Fibroblast of mammary gland (primary cell): Measurements from ENCODE around the gene CACNA1E.

ENCODE experiments used
- DNase-seq: peaks from one replicate; pipeline ENCODE4 v3.0.0-alpha.2; 2010; ENCODE audit warnings: low read depth
- H3K4me3 ChIP-seq: 2 replicates; pipeline ENCODE4 v1.5.1; 2011; ENCODE audit warnings: low read depth, mild to moderate bottlenecking, low read length, moderate library complexity; ENCODE audit not compliant: control insufficient read depth
- CTCF ChIP-seq: conservative IDR thresholded peaks from 2 replicates; pipeline ENCODE4 v1.5.1; 2011; ENCODE audit warnings: low read depth, low read length, inconsistent platforms; ENCODE audit not compliant: control insufficient read depth, insufficient read depth

The CACNA1E gene

GRCh38 chr1:181789395-181789794 lies 306.1 kb downstream of the CACNA1E start:
- H3K4me3 ChIP-seq: no peak overlapping the region
- DNase-seq: no peak
- no peak for TF ChIP-seq CTCF

- no peak for DNase-seq
- no peak for TF ChIP-seq CTCF
- no peak overlapping the region for H3K4me3 ChIP-seq
These were observed 308.4 kb downstream of the CACNA1E start for GRCh38 chr1:181791721-181792120.

GRCh38 chr1:181793831-181794230 lies 310.5 kb downstream of the CACNA1E start:
- no peak for TF ChIP-seq CTCF
- H3K4me3 ChIP-seq: no peak overlapping the region
- DNase-seq: no peak

GRCh38 chr1:181794332-181794731 lies 311.0 kb downstream of the CACNA1E start:
- TF ChIP-seq CTCF: no peak
- no peak overlapping the region for H3K4me3 ChIP-seq
- DNase-seq: no peak

GRCh38 chr1:181798191-181798926 lies 315.0 kb downstream of the CACNA1E start:
- TF ChIP-seq CTCF: no peak

GRCh38 chr1:181801617-181802016 lies 318.3 kb downstream of the CACNA1E start:
- no peak overlapping the region for H3K4me3 ChIP-seq
- no peak for TF ChIP-seq CTCF
- DNase-seq: no peak

More at GRCh38 chr1:181798191-181798926, 315.0 kb downstream of the CACNA1E start:
- no peak overlapping the region for H3K4me3 ChIP-seq
- no peak for DNase-seq

GRCh38 chr1:181802466-181802865 lies 319.1 kb downstream of the CACNA1E start:
- no peak overlapping the region for H3K4me3 ChIP-seq
- TF ChIP-seq CTCF: no peak
- no peak for DNase-seq
